Mesenchymal stem cell (in vitro differentiated cells and primary cell): ENCODE results near the gene MXRA5.

Source experiments
- DNase-seq: peaks from one replicate; pipeline ENCODE4 v3.0.0-alpha.2; 2013
- H2AFZ ChIP-seq: one replicate; pipeline ENCODE4 v1.6.1; 2013; ENCODE audit warnings: low read depth, mild to moderate bottlenecking, control low read depth, inconsistent platforms, low read length, moderate library complexity
- H2AK5ac ChIP-seq: 2 replicates; pipeline ENCODE4 v1.6.1; 2013; ENCODE audit warnings: low read length, moderate library complexity, mild to moderate bottlenecking, inconsistent platforms; ENCODE audit not compliant: severe bottlenecking
- H2BK120ac ChIP-seq: one replicate; pipeline ENCODE4 v1.6.1; 2013; ENCODE audit warnings: low read depth, mild to moderate bottlenecking, inconsistent platforms, low read length, moderate library complexity
- H2BK12ac ChIP-seq, 2 experiments: one replicate each; pipeline ENCODE4 v1.6.1; 2013; ENCODE audit warnings: inconsistent platforms in 2 of 2, low read length in 2 of 2, mild to moderate bottlenecking in 2 of 2, moderate library complexity in 2 of 2, control low read depth in 1 of 2
- H2BK15ac ChIP-seq: one replicate; pipeline ENCODE4 v1.6.1; 2013; ENCODE audit warnings: mild to moderate bottlenecking, low read depth, inconsistent platforms; ENCODE audit not compliant: poor library complexity, severe bottlenecking
- H2BK5ac ChIP-seq: 2 replicates; pipeline ENCODE4 v1.6.1; 2013; ENCODE audit warnings: low read depth, mild to moderate bottlenecking, low read length, control low read depth, inconsistent platforms; ENCODE audit not compliant: poor library complexity, severe bottlenecking
- H3K14ac ChIP-seq, 2 experiments: one replicate each; pipeline ENCODE4 v1.6.1; 2013; ENCODE audit warnings: inconsistent platforms in 2 of 2, low read length in 2 of 2, control low read depth in 1 of 2, mild to moderate bottlenecking in 1 of 2, moderate library complexity in 1 of 2
- H3K18ac ChIP-seq, 2 experiments: one replicate each; pipeline ENCODE4 v1.6.1; 2013; ENCODE audit warnings: inconsistent platforms in 2 of 2, low read length in 2 of 2, control low read depth in 1 of 2, low read depth in 1 of 2, mild to moderate bottlenecking in 1 of 2
- H3K23ac ChIP-seq, 2 experiments: one replicate each; pipeline ENCODE4 v1.6.1; 2013; ENCODE audit warnings: inconsistent platforms in 2 of 2, low read length in 2 of 2, mild to moderate bottlenecking in 2 of 2, moderate library complexity in 2 of 2, control low read depth in 1 of 2
- H3K27ac ChIP-seq: 2 replicates; pipeline ENCODE4 v1.5.1; 2013; ENCODE audit warnings: mild to moderate bottlenecking, moderate library complexity, low read length, control low read depth, inconsistent platforms; ENCODE audit not compliant: poor library complexity, severe bottlenecking
- H3K27me3 ChIP-seq, 2 experiments: 2 replicates each; pipeline versions ENCODE4 v1.6.1 to v1.7.0; 2013; ENCODE audit warnings: low read length in 2 of 2, mild to moderate bottlenecking in 2 of 2, moderate library complexity in 2 of 2, control low read depth in 1 of 2, inconsistent platforms in 1 of 2; ENCODE audit not compliant: control insufficient read depth in 1 of 2, insufficient read depth in 1 of 2
- H3K36me3 ChIP-seq, 2 experiments: 2 replicates each; pipeline versions ENCODE4 v1.6.1 to v1.7.0; 2013; ENCODE audit warnings: low read length in 2 of 2, control low read depth in 1 of 2, inconsistent platforms in 1 of 2, low read depth in 1 of 2, mild to moderate bottlenecking in 1 of 2; ENCODE audit not compliant: insufficient read depth in 2 of 2, control insufficient read depth in 1 of 2
- H3K4ac ChIP-seq, 2 experiments: one replicate each; pipeline ENCODE4 v1.6.1; 2013; ENCODE audit warnings: inconsistent platforms in 2 of 2, low read length in 2 of 2, mild to moderate bottlenecking in 2 of 2, moderate library complexity in 2 of 2, control low read depth in 1 of 2, low read depth in 1 of 2
- H3K4me1 ChIP-seq: 2 replicates; pipeline ENCODE4 v1.6.1; 2013; ENCODE audit warnings: low read depth, low read length, control low read depth; ENCODE audit not compliant: control insufficient read depth, insufficient read depth
- H3K4me2 ChIP-seq: 2 replicates; pipeline ENCODE4 v1.6.1; 2013; ENCODE audit warnings: low read length, mild to moderate bottlenecking, inconsistent platforms; ENCODE audit not compliant: poor library complexity, severe bottlenecking
- H3K4me3 ChIP-seq, 2 experiments: 2 replicates each; pipeline versions ENCODE4 v1.5.1 to v1.7.0; 2013; ENCODE audit warnings: low read length in 2 of 2, mild to moderate bottlenecking in 2 of 2, control low read depth in 1 of 2, low read depth in 1 of 2; ENCODE audit not compliant: insufficient read depth in 1 of 2
- H3K79me1 ChIP-seq: replicated peaks from 2 replicates; pipeline ENCODE4 v1.6.1; 2013; ENCODE audit warnings: mild to moderate bottlenecking, control low read depth, low read length, inconsistent platforms; ENCODE audit not compliant: poor library complexity, severe bottlenecking
- H3K9ac ChIP-seq: 2 replicates; pipeline ENCODE4 v1.7.0; 2013; ENCODE audit warnings: mild to moderate bottlenecking, low read length, moderate library complexity
- H3K9me3 ChIP-seq: 2 replicates; pipeline ENCODE4 v1.7.0; 2013; ENCODE audit warnings: mild to moderate bottlenecking, low read length; ENCODE audit not compliant: control insufficient read depth
- H4K8ac ChIP-seq: one replicate; pipeline ENCODE4 v1.6.1; 2013; ENCODE audit warnings: inconsistent platforms, mild to moderate bottlenecking, low read length, moderate library complexity
- H4K91ac ChIP-seq: one replicate; pipeline ENCODE4 v1.6.1; 2013; ENCODE audit warnings: mild to moderate bottlenecking, low read length, inconsistent platforms
- WGBS: methylation state at CpG from one replicate; pipeline ENCODE4 v1.1.7; 2013; ENCODE audit warnings: mixed read lengths; 5-methylcytosine and 5-hydroxymethylcytosine counted together

The MXRA5 gene

GRCh38 chrX:3263681-3264126 lies 82.7 kb downstream of the MXRA5 start:
- H3K18ac ChIP-seq, result no peak overlapping the region
- H2AFZ ChIP-seq, result no peak overlapping the region
- no peak overlapping the region for H2BK120ac ChIP-seq
- H3K79me1 ChIP-seq, result no peaks in the 10 kb centered on the region
- no peak overlapping the region for H2BK5ac ChIP-seq
- WGBS, result 11% methylated on average over 2 of the region's 2 CpGs
- H3K9me3 ChIP-seq, result no peaks in the 10 kb centered on the region
- H3K36me3 ChIP-seq, result no peaks in the 10 kb centered on the region
- H3K4me1 ChIP-seq, result no peaks in the 10 kb centered on the region
- no peak overlapping the region for H2AK5ac ChIP-seq
- H3K9ac ChIP-seq, result peak overlapping the region; percentile 74
- no peak overlapping the region for H3K14ac ChIP-seq
- no peaks in the 10 kb centered on the region for H3K27me3 ChIP-seq
- no peak overlapping the region for H2BK15ac ChIP-seq
- no peak overlapping the region for H3K4ac ChIP-seq
- peak overlapping the region; percentile 79 for H3K27ac ChIP-seq
- H4K8ac ChIP-seq, result no peak overlapping the region
- H3K4me2 ChIP-seq, result no peak overlapping the region
- no peak overlapping the region for H3K23ac ChIP-seq
- no peak overlapping the region for H3K4me3 ChIP-seq
- no peak overlapping the region for H2BK12ac ChIP-seq
- no peak overlapping the region for H4K91ac ChIP-seq
- DNase-seq, result peak; percentile 62

GRCh38 chrX:3262901-3263300 lies 83.6 kb downstream of the MXRA5 start:
- WGBS, result no CpG with 5 or more reads among the region's 1 CpG
- Histone ChIP-seq H3K79me1 (no peaks in the 10 kb centered on the region), H2BK12ac (no peak overlapping the region), H2AFZ (no peak overlapping the region), H3K27me3 (no peaks in the 10 kb centered on the region), H2BK5ac (no peak overlapping the region), H3K36me3 (no peaks in the 10 kb centered on the region), H3K4me1 (no peaks in the 10 kb centered on the region), H3K4me3 (peak overlapping the region in 1 of 2 experiments; percentile 16), H3K4me2 (no peak overlapping the region), H4K91ac (no peak overlapping the region), H3K9me3 (no peaks in the 10 kb centered on the region), H3K23ac (no peak overlapping the region), H4K8ac (no peak overlapping the region), H3K9ac (peak overlapping the region; percentile 74), H3K4ac (no peak overlapping the region), H3K18ac (no peak overlapping the region), H2AK5ac (no peak overlapping the region), H3K14ac (no peak overlapping the region), H2BK120ac (peak overlapping the region; percentile 49), H3K27ac (peak overlapping the region; percentile 94), H2BK15ac (no peak overlapping the region)
- peak; percentile 89 for DNase-seq
